IMR-90 (cell line): Measurements from ENCODE around the gene HOMER3. TPM values are rescaled to one million over a fixed set of nuclear protein-coding genes. Genes with fewer than 3 reads are reported as not detected.

Source experiments
- ATAC-seq: fragments of 200-7000 bp; cut with Tn5 transposase; 2 replicates; pipeline ENCODE4 v1.9.1; 2020; ENCODE audit warnings: low read depth, mild to moderate bottlenecking, moderate library complexity
- BruUV-seq: library from RNA; stranded (reverse); fragments of 400-500 nt; replicated peaks from 2 replicates; lab custom pipeline; 2021; lab: Mats Ljungman, UMichigan
- CTCF ChIA-PET: fragments of 300-600 bp; formaldehyde crosslinking; extraction: SDS; loops from one replicate; lab custom pipeline; 2021; ENCODE audit warnings: antibody characterized with exemption; lab: Yijun Ruan, JAX
- POLR2A ChIA-PET: fragments of 300-600 bp; sonication (Branson Sonifier 250); formaldehyde crosslinking; loops from one replicate; lab custom pipeline; 2022; ENCODE audit warnings: antibody characterized with exemption; ENCODE audit not compliant: unreplicated experiment; lab: Charles Lee
- DNase-seq: peaks from one replicate; pipeline ENCODE4 v3.0.0; 2013
- H2AFZ ChIP-seq: replicated peaks from 2 replicates; pipeline ENCODE3; 2013; ENCODE audit warnings: low read length, mild to moderate bottlenecking; ENCODE audit not compliant: poor library complexity
- H2AK5ac ChIP-seq: 2 replicates; pipeline ENCODE4 v1.6.1; 2013; ENCODE audit warnings: low read depth, low read length, inconsistent platforms
- H2AK9ac ChIP-seq: replicated peaks from 2 replicates; pipeline ENCODE3; 2013; ENCODE audit warnings: mild to moderate bottlenecking, low read depth, low read length, moderate library complexity; ENCODE audit not compliant: poor library complexity
- H2BK120ac ChIP-seq: 2 replicates; pipeline ENCODE4 v1.6.1; 2013; ENCODE audit warnings: low read depth, low read length, inconsistent platforms
- H2BK15ac ChIP-seq: 3 replicates; pipeline ENCODE4 v1.6.1; 2013; ENCODE audit warnings: low read depth, low read length, inconsistent platforms
- H2BK20ac ChIP-seq: 2 replicates; pipeline ENCODE4 v1.6.1; 2013; ENCODE audit warnings: low read depth, mild to moderate bottlenecking, inconsistent platforms, low read length, moderate library complexity
- H2BK5ac ChIP-seq: 2 replicates; pipeline ENCODE4 v1.6.1; 2013; ENCODE audit warnings: mild to moderate bottlenecking, low read depth, low read length, inconsistent platforms; ENCODE audit not compliant: poor library complexity, severe bottlenecking
- H3K14ac ChIP-seq: replicated peaks from 2 replicates; pipeline ENCODE4 v1.6.1; 2013; ENCODE audit warnings: low read depth, low read length, inconsistent platforms
- H3K18ac ChIP-seq: 2 replicates; pipeline ENCODE4 v1.6.1; 2013; ENCODE audit warnings: low read depth, low read length, control low read depth
- H3K23ac ChIP-seq: 2 replicates; pipeline ENCODE4 v1.6.1; 2013; ENCODE audit warnings: low read depth, low read length, inconsistent platforms
- H3K27ac ChIP-seq: 2 replicates; pipeline ENCODE4 v1.5.1; 2013; ENCODE audit warnings: mild to moderate bottlenecking, control low read depth, low read length; ENCODE audit not compliant: insufficient read depth
- H3K27me3 ChIP-seq: 2 replicates; pipeline ENCODE4 v1.6.1; 2013; ENCODE audit warnings: low read length; ENCODE audit not compliant: control insufficient read depth, insufficient read depth
- H3K36me3 ChIP-seq: 2 replicates; pipeline ENCODE4 v1.6.1; 2013; ENCODE audit warnings: low read length, mixed read lengths; ENCODE audit not compliant: control insufficient read depth, insufficient read depth
- H3K4ac ChIP-seq: 2 replicates; pipeline ENCODE4 v1.6.1; 2013; ENCODE audit warnings: low read depth, low read length, inconsistent platforms
- H3K4me1 ChIP-seq: 2 replicates; pipeline ENCODE4 v1.6.1; 2013; ENCODE audit warnings: low read length, mixed read lengths; ENCODE audit not compliant: control insufficient read depth, insufficient read depth
- H3K4me2 ChIP-seq: 2 replicates; pipeline ENCODE4 v1.6.1; 2013; ENCODE audit warnings: low read depth, mild to moderate bottlenecking, control low read depth, low read length, moderate library complexity
- H3K4me3 ChIP-seq: 2 replicates; pipeline ENCODE4 v1.5.1; 2013; ENCODE audit warnings: low read depth, mild to moderate bottlenecking, control low read depth, low read length, moderate library complexity; ENCODE audit not compliant: insufficient read depth
- H3K56ac ChIP-seq: 2 replicates; pipeline ENCODE4 v1.6.1; 2013; ENCODE audit warnings: low read length, inconsistent platforms; ENCODE audit not compliant: insufficient read depth; ENCODE audit errors: extremely low read depth
- H3K79me1 ChIP-seq, 2 experiments: 2 replicates each; pipeline ENCODE4 v1.6.1; 2013; ENCODE audit warnings: low read length in 2 of 2, inconsistent platforms in 1 of 2, low read depth in 1 of 2
- H3K9ac ChIP-seq: 2 replicates; pipeline ENCODE4 v1.6.1; 2013; ENCODE audit warnings: low read depth, low read length, control low read depth
- H3K9me1 ChIP-seq: 2 replicates; pipeline ENCODE4 v1.6.1; 2013; ENCODE audit warnings: low read length, inconsistent platforms; ENCODE audit not compliant: insufficient read depth
- H3K9me3 ChIP-seq: 2 replicates; pipeline ENCODE4 v1.6.1; 2013; ENCODE audit warnings: low read length; ENCODE audit not compliant: control insufficient read depth, insufficient read depth
- H4K20me1 ChIP-seq: 2 replicates; pipeline ENCODE4 v1.6.1; 2013; ENCODE audit warnings: low read length, inconsistent platforms; ENCODE audit not compliant: insufficient read depth
- H4K5ac ChIP-seq: 2 replicates; pipeline ENCODE4 v1.6.1; 2013; ENCODE audit warnings: mild to moderate bottlenecking, low read depth, low read length, control low read depth
- H4K8ac ChIP-seq, 2 experiments: 2 replicates each; pipeline ENCODE4 v1.6.1; 2013; ENCODE audit warnings: low read depth in 2 of 2, low read length in 2 of 2, control low read depth in 1 of 2, inconsistent platforms in 1 of 2
- H4K91ac ChIP-seq: 2 replicates; pipeline ENCODE4 v1.6.1; 2013; ENCODE audit warnings: low read depth, low read length, inconsistent platforms; ENCODE audit not compliant: insufficient read depth
- FOS ChIP-seq: fragments of 150-350 bp; IDR thresholded peaks from 2 replicates; pipeline ENCODE4 v1.6.1; 2016; ENCODE audit warnings: low read depth, low read length
- MAFK ChIP-seq: IDR thresholded peaks from 2 replicates; pipeline ENCODE4 v1.6.1; 2012; ENCODE audit warnings: low read depth, low read length, improper control_type of control experiment
- WGBS, 2 experiments: methylation state at CpG; one replicate each; pipeline versions ENCODE4 v1.1.5 to v1.1.7; 2013; ENCODE audit warnings: missing lambda C conversion rate in 2 of 2; ENCODE audit not compliant: insufficient read length in 1 of 2; ENCODE audit errors: extremely low coverage in 2 of 2; 5-methylcytosine and 5-hydroxymethylcytosine counted together
- dilution Hi-C: fragments of 300-500 bp; cut with HindIII; formaldehyde crosslinking; loops from one replicate; pipeline ENCODE4 v1.14.3; 2018; ENCODE audit warnings: low sequenced_read_pairs; ENCODE audit not compliant: unreplicated experiment
- in situ Hi-C: fragments of 300-500 bp; cut with MboI; formaldehyde crosslinking; loops from 3 replicates; pipeline ENCODE4 v1.14.3; 2019; ENCODE audit warnings: low sequenced_read_pairs, inconsistent platforms, mixed read lengths
- intact Hi-C: fragments of 100-400 bp; cut with micrococcal nuclease; formaldehyde crosslinking; loops from 2 replicates; pipeline ENCODE4 v1.10.0; 2022
- polyA plus RNA-seq, 3 experiments: library from polyadenylated mRNA; depleted of rRNA; stranded (reverse); fragments of >200 nt; gene quantifications; 2 replicates each; pipeline ENCODE4 v1.2.3, GENCODE V29; 2012; ENCODE audit warnings: low replicate concordance in 1 of 3
- total RNA-seq: library from RNA; depleted of rRNA; stranded (reverse); fragments of >200 nt; gene quantifications from 2 replicates; pipeline ENCODE4 v1.2.3, GENCODE V29; 2012

The HOMER3 gene
- total and polyA plus RNA-seq, 2 of the 4 experiments (the other 2 are of a cell fraction): 53.4 to 77.0 TPM

DNA sequence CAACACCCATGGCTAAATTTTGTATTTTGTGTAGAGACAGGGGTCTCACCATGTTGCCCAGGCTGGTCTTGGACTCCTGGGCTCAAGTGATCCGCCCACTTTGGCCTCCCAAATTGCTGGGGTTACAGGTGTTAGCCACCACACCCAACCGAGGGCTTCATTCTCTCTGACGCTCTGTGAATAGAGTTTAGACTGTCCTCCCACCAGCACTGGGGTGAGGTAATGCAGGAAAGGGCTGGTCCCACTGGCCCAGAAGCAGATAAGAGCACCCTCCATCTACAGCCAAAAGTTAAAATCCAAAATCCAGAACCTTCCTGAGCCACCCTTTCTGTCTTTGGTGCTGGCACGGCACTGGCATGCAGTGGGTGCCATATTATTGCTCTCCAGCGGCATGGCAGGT, 31.8 kb upstream of the HOMER3 start:
- ATAC-seq: no peak
- H3K9ac ChIP-seq: no peak overlapping the region
- no peaks in the 10 kb centered on the region for H4K20me1 ChIP-seq
- H3K4me1 ChIP-seq: peaks cover 9% of the 10 kb centered on the region
- H2AK5ac ChIP-seq: peak overlapping the region; percentile 15
- no peaks in the 10 kb centered on the region for H3K79me1 ChIP-seq
- TF ChIP-seq FOS: no peak
- TF ChIP-seq MAFK: no peak
- intact Hi-C loops: no loop called here
- H3K27me3 ChIP-seq: no peaks in the 10 kb centered on the region
- no peak overlapping the region for H3K4me2 ChIP-seq
- H3K18ac ChIP-seq: no peak overlapping the region
- POLR2A ChIA-PET: no interaction called here
- no peak overlapping the region for H3K23ac ChIP-seq
- no peak overlapping the region for H2AFZ ChIP-seq
- H2AK9ac ChIP-seq: no peak overlapping the region
- H2BK15ac ChIP-seq: no peak overlapping the region
- H3K14ac ChIP-seq: no peak overlapping the region
- no peak overlapping the region for H3K4me3 ChIP-seq
- in situ Hi-C loops: no loop called here
- no peak overlapping the region for H2BK5ac ChIP-seq
- H3K27ac ChIP-seq: no peak overlapping the region
- H3K9me3 ChIP-seq: no peaks in the 10 kb centered on the region
- CTCF ChIA-PET: interaction anchor here (0.6 kb wide), 1 partner anchor 78 kb away, joined by 3 read pairs; no protein-coding TSS in a partner anchor
- no peaks in the 10 kb centered on the region for H3K36me3 ChIP-seq
- BruUV-seq: no TSS peak
- H4K8ac ChIP-seq: no peak overlapping the region; a peak in 1 of 4 replicates
- no peaks in the 10 kb centered on the region for H3K9me1 ChIP-seq
- no peak overlapping the region; the same call in 1 of the 2 replicates for H2BK120ac ChIP-seq
- DNase-seq: no peak
- H3K56ac ChIP-seq: no peak overlapping the region
- peak overlapping the region; percentile 0; the same call in 1 of the 2 replicates for H3K4ac ChIP-seq
- no peak overlapping the region for H4K91ac ChIP-seq
- H2BK20ac ChIP-seq: peak overlapping the region; percentile 66; the same call in 1 of the 2 replicates
- no peak overlapping the region for H4K5ac ChIP-seq
- dilution Hi-C loops: no loop called here
- WGBS, 2 experiments: 93% methylated on average over 2 of the region's 5 CpGs; no CpG with 5 or more reads in 1 of the 2 experiments
